Iris pigment epithelial cell (primary cell): Measurements from ENCODE around the gene SUGP2.
"Not testable (repeated sequence)": the region's sequence is repeated elsewhere in the genome, so short reads cannot be mapped to it uniquely, and the experiment has no call there.

Source experiments
- DNase-seq: peaks from one replicate; pipeline ENCODE4 v3.0.0-alpha.2; 2011; ENCODE audit warnings: low read depth

The SUGP2 gene

DNA sequence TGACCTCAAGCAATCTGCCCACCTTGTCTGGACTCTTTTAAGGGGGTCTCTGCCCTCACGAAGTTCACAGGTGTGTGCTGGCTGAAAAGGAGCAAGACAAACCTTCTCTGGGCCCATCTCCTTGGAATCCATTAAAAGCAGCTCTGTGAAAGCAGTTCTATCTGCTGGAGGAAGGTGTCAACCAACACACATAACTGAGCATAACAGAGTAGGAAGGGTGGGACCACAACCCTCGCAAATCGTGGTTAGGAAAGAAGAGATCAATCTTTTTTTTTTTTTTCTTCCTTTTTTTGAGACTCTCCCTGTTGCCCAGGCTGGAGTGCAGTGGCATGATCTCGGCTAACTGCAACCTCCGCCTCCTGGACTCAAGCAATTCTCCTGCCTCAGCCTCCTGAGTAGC lies 1.4 kb downstream of the SUGP2 start:
- no peak for DNase-seq

DNA sequence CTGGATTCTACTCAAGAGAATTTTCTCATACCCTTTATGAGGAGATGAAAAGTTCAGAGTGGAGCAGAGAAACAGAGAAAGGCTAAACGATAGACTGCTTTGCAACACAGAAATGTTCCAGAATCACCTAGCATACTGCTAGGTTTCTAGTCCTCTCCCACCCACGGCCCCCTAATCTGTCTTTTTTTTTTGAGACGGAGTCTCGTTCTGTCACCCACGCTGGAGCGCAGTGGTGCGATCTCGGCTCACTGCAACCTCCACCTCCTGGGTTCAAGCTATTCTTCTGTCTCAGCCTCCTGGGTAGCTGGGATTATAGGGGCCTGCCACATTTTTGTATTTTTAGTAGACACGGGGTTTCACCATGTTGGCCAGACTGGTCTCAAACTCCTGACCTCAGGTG lies 4.8 kb downstream of the SUGP2 start:
- DNase-seq: no peak

DNA sequence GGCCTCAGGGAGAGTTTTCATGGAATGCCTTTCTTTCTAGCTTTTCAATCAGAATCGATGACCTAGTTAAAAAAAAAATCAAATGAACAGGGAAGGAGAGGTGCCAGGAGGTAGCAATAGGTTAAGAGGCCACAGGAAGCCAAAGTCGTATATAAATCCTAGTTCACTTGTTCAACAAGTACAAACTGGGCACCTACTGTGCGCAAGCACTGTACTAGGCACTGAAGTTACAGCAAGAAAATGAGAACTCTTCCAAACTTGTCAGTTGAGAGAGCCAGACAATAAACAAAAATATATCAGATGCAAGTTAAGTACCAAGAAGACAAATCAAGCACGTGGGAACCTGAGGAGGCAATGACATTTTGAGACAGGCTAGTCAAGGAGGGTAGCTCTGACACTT lies 6.1 kb downstream of the SUGP2 start:
- no peak for DNase-seq

DNA sequence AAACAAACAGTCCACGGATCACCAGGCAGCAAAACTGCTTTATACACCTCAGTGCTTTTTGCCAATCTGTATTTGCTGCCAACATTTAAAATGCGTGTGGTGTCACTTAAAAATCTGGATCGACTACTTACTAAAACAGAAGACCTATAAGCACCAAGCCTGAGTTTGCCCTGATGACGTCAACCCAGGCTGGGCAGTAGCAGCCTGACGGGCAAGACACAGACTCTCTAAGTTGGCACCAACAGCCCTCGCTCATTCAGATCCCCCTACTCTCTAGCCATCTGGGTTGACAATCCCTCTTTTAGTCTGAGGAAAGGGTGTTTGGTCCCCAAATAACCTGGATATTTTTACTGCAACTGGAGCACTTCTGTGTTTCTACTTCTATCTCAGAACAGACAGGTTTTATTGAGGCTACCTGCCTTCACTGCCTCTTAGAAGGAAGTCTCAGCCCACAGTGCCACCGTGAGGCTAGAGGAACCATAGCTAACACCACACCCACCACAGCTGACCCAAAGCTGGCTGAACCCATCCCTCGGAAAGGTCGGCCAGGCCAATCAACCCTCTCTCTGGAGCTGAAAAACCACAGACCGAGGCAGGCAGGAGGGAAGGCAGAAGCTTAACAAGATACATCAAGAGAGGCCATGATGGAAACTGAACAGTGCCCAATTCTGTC lies 6.9 kb downstream of the SUGP2 start:
- DNase-seq: no peak

DNA sequence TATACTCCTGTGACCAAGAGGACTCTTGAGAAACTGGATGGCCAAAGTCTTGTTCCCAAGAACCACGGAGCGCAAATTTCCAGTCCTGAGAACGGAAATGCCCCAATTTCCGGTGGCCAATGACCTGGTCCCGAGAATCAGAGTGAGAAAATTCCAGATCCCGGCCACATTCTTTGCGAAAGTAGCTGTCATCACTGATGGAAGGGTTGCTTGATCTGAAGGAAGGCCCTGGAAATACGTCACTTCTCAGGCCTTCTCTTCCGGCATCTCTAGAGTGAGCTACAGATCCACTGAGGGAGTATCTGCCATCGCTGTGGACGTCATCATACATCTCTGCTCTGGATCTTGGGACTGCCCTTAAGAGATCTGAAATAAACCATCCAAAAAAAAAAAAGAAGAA lies 7.5 kb downstream of the SUGP2 start:
- no peak for DNase-seq

DNA sequence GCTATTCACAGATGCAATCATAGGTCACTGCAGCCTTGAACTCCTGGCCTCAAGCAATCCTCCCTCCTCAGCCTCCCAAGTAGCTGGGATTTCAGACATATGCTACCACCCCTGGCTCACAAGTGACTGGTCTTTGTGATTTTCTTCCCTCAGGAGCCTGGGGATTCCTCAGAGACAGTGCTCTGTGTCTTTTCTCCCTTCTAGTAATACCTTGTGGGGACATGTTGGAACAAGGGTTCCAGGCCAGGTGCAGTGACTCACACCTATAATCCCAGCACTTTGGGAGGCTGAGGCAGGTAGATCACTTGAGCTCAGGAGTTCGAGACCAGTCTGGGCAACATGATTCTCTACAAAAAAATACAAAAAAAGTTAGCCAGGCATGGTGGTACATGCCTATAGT lies 9.9 kb downstream of the SUGP2 start:
- not testable (repeated sequence) for DNase-seq

DNA sequence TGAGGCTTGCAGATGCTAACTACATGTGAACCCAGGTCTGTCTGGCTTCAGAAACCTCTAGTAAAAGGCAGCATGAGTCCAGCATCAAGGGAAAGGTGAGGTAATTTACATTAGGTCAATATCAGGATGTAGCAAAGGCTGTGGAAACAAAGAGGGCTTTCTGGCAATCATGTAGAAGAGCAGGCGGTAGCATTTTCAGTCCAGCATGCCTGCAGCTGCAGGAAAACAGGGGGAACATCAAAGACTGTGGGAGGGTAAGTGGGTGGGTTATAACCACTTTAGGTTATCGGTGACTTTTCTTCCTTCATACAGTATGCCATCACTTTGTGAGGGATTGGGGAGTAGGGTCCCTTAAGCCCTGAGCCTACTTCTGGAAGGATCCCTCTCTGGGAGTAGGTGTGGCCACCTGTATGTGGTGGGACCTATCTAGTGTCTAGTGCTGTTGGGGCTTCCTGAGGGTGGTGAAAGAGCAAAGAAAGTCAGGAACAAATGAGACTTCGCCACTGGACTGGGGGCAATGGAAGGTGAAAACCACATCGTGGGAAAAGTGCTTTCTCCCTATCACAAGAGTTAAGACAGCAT lies 10.8 kb downstream of the SUGP2 start:
- DNase-seq: no peak

DNA sequence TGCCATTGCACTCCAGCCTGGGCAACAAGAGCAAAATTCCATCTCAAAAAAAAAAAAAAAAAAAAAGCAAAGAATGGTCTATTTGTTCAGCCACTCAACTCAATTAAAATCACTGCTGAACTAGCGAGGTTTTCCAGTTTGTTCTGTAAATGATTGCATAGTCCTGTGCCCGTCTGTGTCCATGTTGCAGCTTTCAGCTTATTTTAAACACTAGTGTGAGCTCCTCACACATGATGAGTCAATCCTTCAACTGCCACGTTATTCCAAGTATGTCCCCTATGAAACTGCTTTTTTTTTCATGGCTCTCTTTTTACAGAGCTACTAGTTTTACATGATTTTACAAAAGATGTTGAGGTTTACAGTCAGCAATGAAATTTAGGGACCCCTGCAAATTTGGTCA lies 12.2 kb downstream of the SUGP2 start:
- peak; percentile 82 for DNase-seq

DNA sequence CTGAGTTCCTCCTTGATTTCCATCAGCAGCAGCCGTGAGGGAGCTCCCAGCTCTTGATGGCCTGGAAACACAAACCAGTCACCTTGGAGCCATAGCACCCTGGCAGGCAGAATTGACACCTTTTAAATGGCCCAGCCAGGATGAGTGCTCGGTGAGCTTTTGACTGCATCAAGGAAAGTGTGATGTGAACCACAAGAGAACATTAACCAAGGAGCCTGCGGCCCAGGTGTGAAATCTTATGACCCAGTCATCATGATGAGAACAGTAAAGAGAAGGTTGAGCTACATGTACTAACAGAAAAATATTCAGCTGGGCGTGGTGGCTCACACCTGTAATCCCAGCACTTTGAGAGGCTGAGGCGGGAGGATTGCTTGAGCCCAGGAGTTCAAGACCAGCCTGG lies 22.8 kb downstream of the SUGP2 start:
- DNase-seq: no peak

DNA sequence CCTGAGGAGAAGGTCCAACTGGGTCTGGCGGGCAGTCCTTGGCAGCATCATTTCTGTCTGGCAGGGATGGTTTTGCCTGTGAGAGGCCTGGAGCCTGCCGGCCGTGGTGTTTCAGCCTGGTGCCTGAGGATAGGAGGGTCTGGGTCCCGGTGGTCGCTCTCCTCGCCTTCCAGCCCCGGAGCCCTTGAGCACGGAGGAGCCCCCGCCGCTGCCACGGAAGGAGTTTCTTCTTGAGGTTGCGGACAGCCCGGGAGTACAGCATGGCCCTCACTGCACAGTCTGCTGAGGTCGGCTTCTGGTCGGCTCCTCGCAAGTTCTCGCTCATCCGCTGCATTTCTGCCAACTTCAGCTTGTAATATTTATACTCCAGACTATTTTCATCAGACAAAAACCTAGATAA lies 23.4 kb downstream of the SUGP2 start:
- no peak for DNase-seq

DNA sequence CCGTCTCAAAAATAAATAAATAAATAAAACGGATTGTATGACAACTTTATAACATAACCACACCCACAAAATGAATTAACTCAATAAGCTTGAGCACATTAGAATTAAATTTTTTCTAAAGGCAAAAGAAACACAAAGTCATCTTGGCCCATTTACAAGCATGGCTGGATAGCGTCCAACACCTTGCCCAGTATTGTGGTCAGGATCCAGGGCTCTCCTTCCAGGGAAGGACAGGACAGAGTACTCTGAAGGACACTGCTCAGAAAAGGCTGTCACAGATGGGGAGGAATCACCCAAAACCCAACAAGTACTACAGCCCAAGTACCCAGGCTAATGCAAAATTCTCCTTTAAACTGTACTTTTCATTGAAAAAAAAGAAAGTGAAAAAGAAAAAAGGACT lies 27.1 kb downstream of the SUGP2 start:
- DNase-seq: peak; percentile 8

DNA sequence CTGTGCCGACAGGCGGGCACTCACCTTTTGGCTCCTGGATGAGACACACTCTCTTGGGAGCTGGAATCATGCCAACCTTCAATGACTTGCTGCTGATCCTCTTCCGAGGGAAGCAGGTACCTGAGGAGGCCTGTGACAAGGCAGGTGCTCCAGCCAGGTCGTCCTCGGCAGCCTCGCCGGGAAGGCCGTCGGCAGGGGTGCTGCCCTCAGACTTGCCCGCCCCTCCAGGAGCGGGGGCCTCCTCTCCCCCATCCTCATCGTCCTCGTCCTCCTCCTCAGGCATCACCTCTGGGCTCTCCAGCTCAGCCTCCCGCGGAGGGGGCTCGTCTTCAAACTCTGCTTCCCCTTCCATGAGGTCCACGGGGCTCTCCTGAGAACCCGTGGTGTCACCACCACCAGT lies 29.2 kb downstream of the SUGP2 start:
- no peak for DNase-seq

DNA sequence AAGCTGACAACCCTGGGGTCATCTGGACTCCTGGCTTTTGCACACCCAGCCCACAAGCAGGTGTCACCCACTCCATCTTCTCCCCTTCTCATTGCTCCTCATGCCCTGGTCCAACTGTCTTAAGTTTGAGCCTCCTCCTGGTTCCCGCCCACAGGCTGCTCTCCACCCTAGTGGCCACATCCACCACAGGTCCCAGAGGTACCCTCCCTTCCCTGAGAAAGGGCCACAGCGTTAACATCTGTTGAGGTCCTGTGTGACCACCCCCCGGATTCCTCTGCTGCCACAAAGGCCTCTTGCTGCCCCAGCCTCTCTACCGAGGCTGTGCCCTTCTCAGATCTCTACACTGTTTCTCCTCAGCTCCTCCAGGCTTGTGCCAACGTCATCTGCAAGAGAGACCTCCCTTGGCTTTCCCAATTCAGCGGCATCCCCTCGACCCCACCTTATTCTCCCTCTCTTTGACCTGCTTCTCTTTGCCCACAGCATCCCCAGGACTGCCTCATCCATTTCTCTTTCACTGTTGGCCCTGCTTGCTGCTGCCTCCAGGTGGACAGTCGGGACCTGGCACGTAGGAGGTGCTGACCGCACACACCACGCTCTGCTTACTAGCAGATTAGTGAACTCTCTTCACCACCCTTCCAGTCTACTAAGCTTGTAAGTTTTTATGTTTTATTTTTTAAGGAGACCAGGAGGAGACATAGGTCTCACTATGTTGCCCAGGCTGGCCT lies 33.3 kb downstream of the SUGP2 start:
- peak; percentile 34 for DNase-seq

DNA sequence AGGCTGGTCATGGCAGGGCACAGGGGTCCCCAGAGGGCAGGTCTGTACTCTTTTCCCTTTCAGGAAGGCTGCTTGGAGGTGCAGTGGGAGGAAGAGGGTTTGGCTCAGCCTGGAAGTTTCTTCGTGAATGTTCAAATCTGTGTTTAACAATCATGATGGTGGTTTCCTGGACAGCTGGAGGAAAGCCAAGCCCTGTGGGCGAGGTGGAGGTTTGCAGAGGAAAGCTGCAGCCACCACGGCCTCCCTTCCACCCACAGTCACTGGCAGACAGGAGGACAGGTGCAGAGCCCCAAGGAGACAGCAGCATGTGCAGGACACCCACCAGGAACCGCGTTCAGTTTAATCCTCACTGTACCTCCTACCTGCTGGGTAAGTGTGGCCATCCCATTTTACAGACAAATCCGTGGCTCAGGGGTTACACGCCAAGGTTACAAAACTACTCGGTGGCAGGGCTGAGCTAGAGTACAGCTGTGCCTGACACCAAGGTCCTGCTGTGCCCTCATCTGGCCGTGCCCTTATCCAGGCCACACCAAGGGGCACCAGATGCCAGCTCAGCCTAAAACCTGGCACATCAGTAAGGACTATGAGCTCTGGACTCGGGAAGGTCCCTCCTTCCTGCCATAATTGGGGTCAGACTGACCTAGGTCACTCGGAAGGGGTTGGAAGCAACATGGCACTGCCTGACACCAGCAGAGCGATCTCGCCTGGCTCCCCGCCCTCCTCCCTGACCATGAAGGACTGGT lies 34.1 kb downstream of the SUGP2 start:
- DNase-seq: peak; percentile 51

DNA sequence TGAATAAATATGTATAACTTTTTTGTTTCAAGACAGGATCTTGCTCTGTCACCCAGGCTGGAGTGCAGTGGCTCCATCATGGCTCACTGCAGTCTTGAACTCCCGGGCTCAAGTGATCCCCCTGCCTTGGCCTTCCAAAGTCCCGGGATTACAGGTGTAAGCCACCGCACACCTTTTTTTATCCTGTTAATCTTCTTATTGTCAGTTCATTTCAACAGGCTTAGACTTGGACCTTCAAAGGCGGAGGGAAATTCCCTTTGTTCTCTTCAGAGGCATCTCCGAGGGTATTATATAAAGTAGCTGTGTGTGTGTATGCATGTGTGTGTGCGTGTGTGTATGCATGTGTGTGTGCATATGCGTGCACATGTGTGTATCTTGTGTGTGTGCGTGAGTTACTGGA lies 35.0 kb downstream of the SUGP2 start:
- no peak for DNase-seq

DNA sequence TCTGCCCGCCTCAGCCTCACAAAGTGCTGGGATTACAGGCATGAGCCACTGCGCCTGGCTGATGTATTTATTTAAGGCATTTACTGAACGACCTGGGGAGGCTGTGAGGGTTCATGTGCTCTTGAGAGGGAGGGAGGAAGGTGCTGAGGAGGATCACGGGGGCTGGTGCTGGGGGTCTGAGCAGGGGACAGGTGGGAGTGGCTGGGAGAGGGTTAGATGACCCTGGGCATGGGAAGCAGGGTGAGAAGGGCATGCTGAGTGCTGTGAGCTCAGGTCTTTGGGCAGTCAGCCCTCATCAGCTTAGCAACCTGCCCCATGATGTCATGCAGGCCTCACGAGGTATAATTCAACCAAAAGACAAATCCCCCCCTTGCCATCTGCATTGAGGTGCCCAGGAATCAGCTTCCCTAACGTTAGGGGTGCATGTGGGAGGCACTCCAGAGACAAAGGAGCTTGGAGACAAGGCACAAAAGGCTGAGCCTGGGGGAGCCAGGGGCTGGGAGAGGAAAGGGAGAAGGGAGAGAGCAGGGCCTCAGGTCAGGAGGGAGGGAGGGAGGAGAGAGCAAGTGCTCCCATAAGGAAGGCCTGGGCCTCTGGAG lies 36.4 kb downstream of the SUGP2 start:
- DNase-seq: no peak

DNA sequence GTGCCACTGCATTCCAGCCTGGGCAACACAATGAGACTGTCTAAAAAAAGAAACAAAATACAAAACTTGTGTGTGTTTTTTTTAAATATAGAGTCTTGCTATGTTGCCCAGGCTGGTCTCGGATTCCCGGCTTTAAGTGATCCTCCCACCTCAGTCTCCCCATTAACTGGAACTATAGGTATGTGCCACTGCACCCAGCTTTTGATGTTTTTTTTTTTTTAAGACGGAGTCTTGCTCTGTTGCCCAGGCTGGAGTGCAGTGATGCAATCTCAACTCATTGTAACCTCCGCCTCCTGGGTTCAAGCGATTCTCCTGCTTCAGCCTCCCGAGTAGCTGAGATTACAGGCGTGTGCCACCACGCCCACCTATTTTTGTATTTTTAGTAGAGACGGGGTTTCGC lies 37.0 kb downstream of the SUGP2 start:
- DNase-seq: no peak

DNA sequence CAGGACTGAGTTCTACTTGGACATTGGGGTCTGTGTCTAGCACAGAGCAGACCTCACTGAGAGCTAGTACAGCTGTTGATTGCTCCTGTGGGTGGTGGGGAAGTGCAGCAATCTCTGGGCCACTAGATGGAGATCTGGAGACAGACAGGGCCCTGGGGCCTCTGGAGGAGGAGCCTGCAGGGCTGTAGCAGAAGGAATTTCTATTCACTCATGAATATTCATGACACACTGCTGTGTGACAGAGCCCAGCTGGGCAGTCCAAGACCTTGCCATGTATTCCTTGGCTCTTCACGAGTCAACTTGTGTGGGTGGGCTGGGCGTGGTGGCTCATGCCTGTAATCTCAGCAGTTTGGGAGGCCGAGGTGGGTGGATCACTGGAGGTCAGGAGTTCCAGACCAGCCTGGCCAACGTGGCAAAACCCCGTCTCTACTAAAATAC lies 37.5 kb downstream of the SUGP2 start:
- DNase-seq: peak; percentile 88

DNA sequence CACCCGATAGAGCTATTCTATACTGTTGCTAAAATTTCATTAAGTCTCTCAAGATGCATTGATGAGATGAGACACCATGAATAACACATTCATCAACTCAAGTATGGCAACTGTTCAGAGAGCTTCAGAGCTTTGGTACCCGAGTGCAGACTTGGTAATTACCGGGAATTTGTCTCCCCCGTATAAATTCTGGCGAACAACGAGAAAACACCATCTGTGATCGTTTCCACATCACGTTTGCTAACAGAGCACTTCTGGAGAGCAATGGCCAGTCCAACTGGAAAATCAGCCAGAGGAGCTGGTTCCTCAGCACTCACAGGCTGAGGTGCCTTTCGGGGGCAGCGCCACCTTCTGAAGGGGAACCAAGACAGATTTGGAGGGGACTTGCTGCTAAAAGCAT lies 40.2 kb downstream of the SUGP2 start:
- no peak for DNase-seq

DNA sequence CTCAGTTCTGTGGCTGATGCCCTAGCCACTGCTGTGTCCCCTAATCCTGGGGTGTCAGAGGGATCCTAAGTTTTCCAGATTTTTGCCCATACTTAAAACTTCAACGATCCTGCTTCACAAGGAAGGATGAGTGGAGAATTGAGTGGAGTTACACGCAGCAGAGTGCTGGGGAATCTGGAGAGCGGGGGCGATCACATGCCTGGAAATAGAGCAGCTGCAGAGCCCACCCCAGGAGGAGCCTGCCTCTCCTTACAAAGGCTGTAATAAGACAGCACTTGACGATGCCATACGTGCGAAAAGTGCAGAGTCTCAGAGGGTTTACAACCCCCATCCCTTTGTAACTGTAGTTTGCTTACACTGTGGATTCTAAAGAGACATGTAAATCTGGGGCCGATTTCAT lies 40.6 kb downstream of the SUGP2 start:
- no peak for DNase-seq

DNA sequence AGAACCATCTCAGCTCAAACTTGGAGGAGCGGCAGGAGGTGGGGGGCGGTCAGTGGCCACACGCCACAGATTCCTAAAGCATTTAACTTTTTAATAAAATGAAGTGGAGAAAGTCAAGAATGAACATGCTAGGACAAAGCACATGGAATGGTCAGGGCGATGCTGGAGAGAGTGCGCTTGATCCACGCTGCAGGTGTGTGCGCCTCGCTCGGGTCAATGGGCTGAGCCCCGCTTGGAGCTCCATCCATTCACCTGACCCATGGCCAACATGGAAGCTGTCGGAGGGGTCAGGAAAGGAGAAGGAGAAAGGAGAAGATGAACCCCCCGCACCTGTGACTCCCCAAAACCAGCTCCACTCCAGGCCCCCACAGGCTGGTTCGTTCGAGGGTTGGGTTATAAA lies 41.8 kb downstream of the SUGP2 start:
- DNase-seq: no peak

DNA sequence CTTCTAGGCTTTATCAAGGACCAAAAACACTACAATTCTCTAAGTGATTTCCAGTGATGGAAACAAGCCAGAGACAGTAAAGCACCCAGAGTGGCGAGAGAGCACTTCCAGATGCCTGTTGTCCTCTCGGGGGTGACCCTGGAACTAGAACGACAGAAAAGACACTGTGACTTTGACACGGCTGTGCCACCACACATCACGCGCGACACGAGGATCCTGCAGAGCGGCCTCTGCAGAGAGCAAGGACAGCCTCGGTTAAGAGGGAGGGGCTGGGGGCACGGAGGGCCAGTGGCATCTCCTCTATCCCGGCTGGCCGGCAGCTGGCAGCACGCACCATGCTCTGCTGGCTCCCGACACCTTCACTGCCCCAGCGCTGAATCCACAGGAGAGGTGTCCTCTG lies 42.3 kb downstream of the SUGP2 start:
- DNase-seq: no peak
